Measurements from ENCODE around the gene WNT1.

DNA sequence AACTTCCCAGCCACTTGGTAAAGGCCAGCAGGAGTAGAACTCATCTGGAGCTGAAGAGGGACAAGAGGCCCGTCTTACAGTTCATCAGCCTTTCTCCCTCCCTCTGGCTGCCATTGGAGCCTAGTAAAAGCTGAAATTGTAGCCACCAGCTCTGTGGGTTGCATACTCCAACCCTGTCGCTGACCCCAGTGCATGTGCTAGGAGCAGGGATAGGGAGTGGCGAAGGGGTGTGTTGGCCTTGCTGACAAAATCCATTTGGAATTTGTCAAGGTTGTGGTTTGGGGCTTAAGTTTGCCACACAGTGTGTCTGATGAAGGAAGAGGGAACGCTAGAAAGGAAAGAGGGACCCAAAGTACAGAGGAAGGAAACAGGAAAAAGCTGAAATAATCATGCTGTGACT is 16.8 kb upstream of the WNT1 start:
- TF ChIP-seq POLR2A (IDR thresholded peaks at IDR 0.05): no peak
- TF ChIP-seq, protein P1, sequence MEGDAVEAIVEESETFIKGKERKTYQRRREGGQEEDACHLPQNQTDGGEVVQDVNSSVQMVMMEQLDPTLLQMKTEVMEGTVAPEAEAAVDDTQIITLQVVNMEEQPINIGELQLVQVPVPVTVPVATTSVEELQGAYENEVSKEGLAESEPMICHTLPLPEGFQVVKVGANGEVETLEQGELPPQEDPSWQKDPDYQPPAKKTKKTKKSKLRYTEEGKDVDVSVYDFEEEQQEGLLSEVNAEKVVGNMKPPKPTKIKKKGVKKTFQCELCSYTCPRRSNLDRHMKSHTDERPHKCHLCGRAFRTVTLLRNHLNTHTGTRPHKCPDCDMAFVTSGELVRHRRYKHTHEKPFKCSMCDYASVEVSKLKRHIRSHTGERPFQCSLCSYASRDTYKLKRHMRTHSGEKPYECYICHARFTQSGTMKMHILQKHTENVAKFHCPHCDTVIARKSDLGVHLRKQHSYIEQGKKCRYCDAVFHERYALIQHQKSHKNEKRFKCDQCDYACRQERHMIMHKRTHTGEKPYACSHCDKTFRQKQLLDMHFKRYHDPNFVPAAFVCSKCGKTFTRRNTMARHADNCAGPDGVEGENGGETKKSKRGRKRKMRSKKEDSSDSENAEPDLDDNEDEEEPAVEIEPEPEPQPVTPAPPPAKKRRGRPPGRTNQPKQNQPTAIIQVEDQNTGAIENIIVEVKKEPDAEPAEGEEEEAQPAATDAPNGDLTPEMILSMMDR (IDR thresholded peaks at IDR 0.05): no peak
